ENCODE data around the gene NHSL1. TPM values are rescaled to one million over a fixed set of nuclear protein-coding genes. Genes with fewer than 3 reads are reported as not detected.

The NHSL1 gene
- total and polyA plus RNA-seq, 2 donors (not counting 3 experiments of a cell fraction or from before 2014, with no cell fraction given): 24.8 to 55.0 TPM

DNA sequence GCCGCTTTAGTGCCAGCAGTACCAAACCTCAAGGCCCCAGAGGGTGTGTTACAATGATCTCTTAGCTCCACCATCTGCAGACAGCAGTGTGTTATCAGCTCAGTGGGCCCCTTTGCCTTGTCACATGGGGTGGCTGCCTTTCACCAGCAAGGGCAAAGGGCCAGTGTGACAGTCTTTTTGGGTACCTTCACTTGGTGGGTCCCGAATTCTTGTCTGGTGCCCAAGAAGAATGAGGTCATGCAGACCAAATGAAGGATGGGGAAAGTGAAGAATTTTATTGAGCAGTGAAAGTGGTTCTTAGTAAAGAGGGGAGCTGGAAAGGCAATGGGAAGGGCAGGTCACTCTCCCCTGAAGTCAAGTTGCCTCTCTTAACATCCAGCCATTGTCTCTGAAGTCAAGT is 124.5 kb downstream of the NHSL1 start:
- TF ChIP-seq EZH2 (IDR thresholded peaks at IDR 0.05; ENCODE audit: borderline replicate concordance, low read depth, low read length, severe bottlenecking): no peak
- TF ChIP-seq CTCF (IDR thresholded peaks at IDR 0.05; ENCODE audit: extremely low read depth in 1 of 2, insufficient read depth in 1 of 2, low read depth in 1 of 2, low read length in 2 of 2): no peak
- TF ChIP-seq POLR2A (IDR thresholded peaks at IDR 0.05; ENCODE audit: low read depth, low read length): no peak
- no peak for TF ChIP-seq FOS (IDR thresholded peaks at IDR 0.05; ENCODE audit: borderline replicate concordance, insufficient read depth, low read length)
- TF ChIP-seq GATA2 (IDR thresholded peaks at IDR 0.05; ENCODE audit: insufficient read depth, insufficient read length, low read depth, low read length): no peak
- no peak for TF ChIP-seq JUN (IDR thresholded peaks at IDR 0.05; ENCODE audit: borderline replicate concordance, insufficient read depth, insufficient read length, low read depth)
- no peak for TF ChIP-seq MYC (IDR thresholded peaks at IDR 0.05; ENCODE audit: low read depth, low read length)
- no peaks in the 10 kb centered on the region for H3K27me3 ChIP-seq (ENCODE audit: control insufficient read depth in 2 of 2, insufficient read depth in 2 of 2, low read length in 2 of 2)
- no peaks in the 10 kb centered on the region for H3K79me2 ChIP-seq (ENCODE audit: control insufficient read depth, insufficient read depth, low read length)
- peaks cover 23% of the 10 kb centered on the region for H3K4me1 ChIP-seq (ENCODE audit: control insufficient read depth, extremely low read depth, insufficient read depth, low read length)
- CTCF ChIA-PET: no interaction called here
- no TSS peak for BruUV-seq (replicated peaks)
- H3K9ac ChIP-seq (replicated peaks; ENCODE audit: extremely low read depth, insufficient read depth, low read length): no peak overlapping the region
- no peaks in the 10 kb centered on the region for H3K9me1 ChIP-seq (replicated peaks; ENCODE audit: control insufficient read depth, extremely low read depth, insufficient read depth, low read length)
- dilution Hi-C loops (cut with MboI; ENCODE audit: extremely low pct_ligation_motif_present, low sequenced_read_pairs) (no loop called here), intact Hi-C loops (cut with micrococcal nuclease) (no loop called here)
- no peaks in the 10 kb centered on the region for H3K9me3 ChIP-seq (replicated peaks; ENCODE audit: control insufficient read depth, insufficient read depth, low read length)
- no peak overlapping the region for H3K27ac ChIP-seq (ENCODE audit: insufficient read depth, low read depth, low read length)
- FAIRE-seq: no peak
- H2AFZ ChIP-seq (ENCODE audit: low read depth, low read length): no peak overlapping the region
- H4K20me1 ChIP-seq (replicated peaks; ENCODE audit: control insufficient read depth, extremely low read depth, insufficient read depth, low read length): no peaks in the 10 kb centered on the region
- no peak for DNase-seq (ENCODE audit: low read depth, low spot score)
- POLR2A ChIA-PET: no interaction called here
- H3K4me3 ChIP-seq (replicated peaks in 1 of 3; ENCODE audit: insufficient read depth in 1 of 3, low read depth in 1 of 3, low read length in 3 of 3): no peak overlapping the region
- no peak overlapping the region for H3K4me2 ChIP-seq (ENCODE audit: insufficient read depth, low read length)
- no peaks in the 10 kb centered on the region for H3K36me3 ChIP-seq (ENCODE audit: control insufficient read depth in 2 of 2, extremely low read depth in 1 of 2, insufficient read depth in 2 of 2, low read length in 2 of 2)

GRCh38 chr6:138374230-138374629 is 125.1 kb downstream of the NHSL1 start:
- CTCF ChIA-PET: no interaction called here
- no peak for TF ChIP-seq POLR2AphosphoS5 (IDR thresholded peaks at IDR 0.05; ENCODE audit: insufficient read depth, low read depth, low read length)
- no peak for TF ChIP-seq POLR2A (IDR thresholded peaks at IDR 0.05; ENCODE audit: low read depth, low read length)
- TF ChIP-seq GATA2 (IDR thresholded peaks at IDR 0.05; ENCODE audit: insufficient read depth, insufficient read length, low read depth, low read length): no peak
- no peak for TF ChIP-seq MYC (IDR thresholded peaks at IDR 0.05; ENCODE audit: low read depth, low read length)
- no peak for TF ChIP-seq JUN (IDR thresholded peaks at IDR 0.05; ENCODE audit: borderline replicate concordance, insufficient read depth, insufficient read length, low read depth)
- no peak for TF ChIP-seq EZH2 (IDR thresholded peaks at IDR 0.05; ENCODE audit: borderline replicate concordance, low read depth, low read length, severe bottlenecking)
- TF ChIP-seq MAX (IDR thresholded peaks at IDR 0.05; ENCODE audit: insufficient read depth, insufficient read length): no peak
- TF ChIP-seq FOS (IDR thresholded peaks at IDR 0.05; ENCODE audit: borderline replicate concordance, insufficient read depth, low read length): no peak
- no peak for TF ChIP-seq CTCF (IDR thresholded peaks at IDR 0.05; ENCODE audit: extremely low read depth in 1 of 2, insufficient read depth in 1 of 2, low read depth in 1 of 2, low read length in 2 of 2)
- H3K9me1 ChIP-seq (replicated peaks; ENCODE audit: control insufficient read depth, extremely low read depth, insufficient read depth, low read length): no peaks in the 10 kb centered on the region
- H3K79me2 ChIP-seq (ENCODE audit: control insufficient read depth, insufficient read depth, low read length): no peaks in the 10 kb centered on the region
- DNase-seq (ENCODE audit: low read depth, low spot score) (no peak), FAIRE-seq (no peak)
- no peaks in the 10 kb centered on the region for H3K27me3 ChIP-seq (ENCODE audit: control insufficient read depth in 2 of 2, insufficient read depth in 2 of 2, low read length in 2 of 2)
- intact Hi-C loops (cut with micrococcal nuclease): no loop called here
- no peak overlapping the region for H3K27ac ChIP-seq (ENCODE audit: insufficient read depth, low read depth, low read length)
- H3K9ac ChIP-seq (replicated peaks; ENCODE audit: extremely low read depth, insufficient read depth, low read length): no peak overlapping the region
- BruUV-seq (replicated peaks): no TSS peak
- no peak overlapping the region for H3K4me3 ChIP-seq (replicated peaks in 1 of 3; ENCODE audit: insufficient read depth in 1 of 3, low read depth in 1 of 3, low read length in 3 of 3)
- dilution Hi-C loops (cut with MboI; ENCODE audit: extremely low pct_ligation_motif_present, low sequenced_read_pairs): no loop called here
- peaks cover 23% of the 10 kb centered on the region for H3K4me1 ChIP-seq (ENCODE audit: control insufficient read depth, extremely low read depth, insufficient read depth, low read length)
- H2AFZ ChIP-seq (ENCODE audit: low read depth, low read length): no peak overlapping the region
- no peaks in the 10 kb centered on the region for H3K9me3 ChIP-seq (replicated peaks; ENCODE audit: control insufficient read depth, insufficient read depth, low read length)
- POLR2A ChIA-PET: no interaction called here
- no peaks in the 10 kb centered on the region for H3K36me3 ChIP-seq (ENCODE audit: control insufficient read depth in 2 of 2, extremely low read depth in 1 of 2, insufficient read depth in 2 of 2, low read length in 2 of 2)
- H3K4me2 ChIP-seq (ENCODE audit: insufficient read depth, low read length): no peak overlapping the region
- H4K20me1 ChIP-seq (replicated peaks; ENCODE audit: control insufficient read depth, extremely low read depth, insufficient read depth, low read length): no peaks in the 10 kb centered on the region

Data from endothelial cell of umbilical vein (primary cell).